GM19455 (cell line): ENCODE results near the gene RABGAP1.
"Not testable (repeated sequence)": the region's sequence is repeated elsewhere in the genome, so short reads cannot be mapped to it uniquely, and the experiment has no call there.

ENCODE experiments used
- ATAC-seq: cut with Tn5 transposase; IDR thresholded peaks from one replicate; pipeline ENCODE4 v1.9.1; 2021; ENCODE audit not compliant: unreplicated experiment

The RABGAP1 gene

DNA sequence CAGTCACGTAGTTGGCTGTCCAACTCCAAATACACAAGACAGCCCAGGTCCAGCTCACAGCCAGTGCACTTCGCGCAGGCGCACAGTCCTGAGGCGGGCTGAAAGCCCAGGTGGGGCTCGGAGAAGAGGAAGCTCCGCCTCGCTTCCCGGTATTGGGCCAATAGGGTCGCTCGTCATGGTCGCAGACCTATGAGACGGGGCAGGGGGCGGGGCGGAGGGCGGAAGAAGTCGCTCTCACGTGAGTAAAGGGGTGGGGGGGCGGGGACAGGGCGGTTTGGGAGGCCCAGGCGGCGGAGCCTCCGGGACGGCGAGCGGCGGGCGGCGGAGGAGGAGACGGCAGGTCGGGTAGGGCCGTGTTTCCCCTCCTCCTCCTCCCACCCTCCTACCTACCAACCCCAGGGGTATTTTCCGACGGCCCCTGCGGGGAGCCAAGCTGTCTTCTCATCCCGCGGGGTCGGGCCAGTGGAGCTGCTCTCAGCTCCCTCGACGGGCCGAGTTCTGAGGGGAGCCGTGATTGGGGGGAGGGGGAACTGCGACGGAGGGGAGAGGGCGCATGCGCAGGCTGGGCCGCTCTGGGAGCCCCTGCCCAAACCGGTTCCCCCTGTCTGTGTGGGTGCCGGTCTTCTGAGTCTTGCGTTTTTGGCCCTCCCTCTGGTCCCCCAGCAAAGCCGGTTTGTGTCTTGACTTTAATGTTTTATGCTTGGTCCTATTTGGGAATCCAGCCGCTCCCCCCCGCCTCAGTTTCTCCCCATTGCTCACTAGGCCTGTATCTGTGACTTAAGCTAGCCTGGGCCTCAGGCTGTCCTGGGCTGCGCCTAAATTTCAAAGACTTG lies at the start of gene RABGAP1:
Gene RABGAP1, plus strand, starts transcription at position 272 of the 833 bp plus-strand sequence. CDS start 16,040 bp downstream, outside the sequence.
- ATAC-seq: peak; percentile 97

DNA sequence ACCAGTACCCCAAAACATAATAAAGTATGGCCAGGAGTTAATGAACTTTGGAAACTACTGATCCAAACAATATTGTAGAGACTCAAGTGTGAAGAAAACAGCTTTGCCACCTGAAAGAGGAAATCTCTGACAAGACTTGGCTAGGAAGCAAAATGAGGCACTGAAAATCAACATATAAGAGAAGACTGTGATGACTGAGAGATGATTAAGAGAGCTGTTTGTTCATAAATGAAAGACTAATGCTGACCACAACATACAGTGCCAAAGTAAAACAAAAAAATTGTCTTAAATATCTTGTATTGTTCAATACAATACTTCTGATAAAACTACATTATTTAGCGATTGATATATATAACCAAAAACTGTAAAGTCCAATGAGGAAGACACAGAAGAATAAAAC lies 42.9 kb upstream of the RABGAP1 start:
- no peak for ATAC-seq

DNA sequence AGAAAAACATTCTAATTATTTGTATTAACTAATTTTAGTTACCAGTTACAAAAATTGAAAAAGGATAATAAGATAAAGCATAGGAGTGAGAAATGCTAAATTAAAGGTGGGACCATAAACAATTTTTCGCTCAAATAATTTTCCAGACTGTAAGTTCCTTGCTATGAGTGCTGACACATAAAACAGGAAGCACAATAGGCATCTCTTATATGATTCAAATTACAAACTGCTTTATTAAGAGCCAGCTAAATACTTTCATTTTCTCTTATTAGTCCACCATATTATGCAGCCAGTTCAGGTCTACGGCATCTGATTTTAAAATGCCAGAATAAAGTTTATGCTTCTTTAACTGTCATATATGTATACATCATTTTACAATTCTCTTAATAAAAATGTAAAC lies 40.0 kb upstream of the RABGAP1 start:
- no peak for ATAC-seq

DNA sequence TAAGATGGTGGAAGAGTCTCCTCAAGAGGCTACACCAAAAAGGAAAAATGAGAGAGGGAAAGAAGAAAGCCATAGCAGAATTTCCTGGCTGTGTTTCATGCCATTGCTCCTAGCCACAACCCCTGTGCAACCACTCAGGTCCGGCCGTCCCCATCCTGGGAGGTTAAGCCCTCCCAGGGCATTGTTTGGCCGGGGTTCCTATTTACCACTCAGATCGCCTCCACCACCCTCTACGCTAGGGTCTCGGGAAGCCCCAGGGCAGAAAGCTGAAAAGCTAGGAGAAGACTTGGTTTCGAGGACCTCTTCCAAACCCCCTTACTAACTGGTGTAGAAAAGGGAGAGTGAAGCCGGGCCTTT lies 36.4 kb upstream of the RABGAP1 start:
- peak; percentile 23 for ATAC-seq

DNA sequence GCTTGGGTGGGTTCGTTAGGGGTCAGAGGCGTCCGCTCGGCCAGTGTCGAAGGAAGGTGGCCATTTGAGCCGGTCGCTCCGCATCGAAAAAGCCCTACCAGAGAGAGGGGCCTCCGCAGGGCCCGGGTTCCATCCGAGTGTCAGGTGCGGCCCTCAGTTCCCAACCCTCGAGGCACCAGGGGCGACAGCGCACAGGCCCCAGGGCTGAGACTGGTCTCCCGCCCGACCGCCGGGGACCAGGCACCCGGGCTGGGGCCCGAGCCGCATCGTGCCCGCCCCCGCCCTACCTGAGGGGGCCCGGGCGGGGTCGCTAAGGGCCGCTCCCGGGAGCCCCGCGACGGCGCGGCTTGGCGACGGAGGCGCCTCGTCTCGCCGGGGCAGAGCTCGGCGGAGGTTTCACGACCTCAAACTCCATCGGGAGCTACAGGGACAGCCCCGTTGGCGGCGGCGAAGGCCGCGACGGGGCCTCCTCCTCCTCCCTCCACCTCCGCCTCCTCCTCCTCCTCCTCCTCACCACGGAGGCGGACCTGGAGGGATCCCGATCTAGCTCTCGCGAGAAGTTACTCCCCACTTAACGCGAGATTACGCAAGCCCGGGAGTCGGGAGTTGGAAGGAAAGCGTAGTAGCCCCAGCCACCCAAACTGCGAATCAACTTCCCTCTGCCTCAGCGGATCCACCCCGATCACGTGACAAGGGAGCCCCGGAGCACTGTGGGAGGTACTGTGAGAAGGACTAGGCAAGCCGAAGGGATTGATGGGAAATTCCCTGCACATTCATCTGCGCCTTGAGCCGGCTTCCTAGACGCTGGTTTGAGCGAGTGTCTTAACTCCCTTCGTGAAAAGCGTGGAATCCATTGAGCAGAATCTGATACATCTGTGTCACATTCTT lies 35.8 kb upstream of the RABGAP1 start, which contains the start of gene RC3H2:
Gene RC3H2, minus strand, starts transcription at position 537 of the 888 bp plus-strand sequence. CDS start 7,850 bp downstream, outside the sequence.
- ATAC-seq: peak; percentile 80

DNA sequence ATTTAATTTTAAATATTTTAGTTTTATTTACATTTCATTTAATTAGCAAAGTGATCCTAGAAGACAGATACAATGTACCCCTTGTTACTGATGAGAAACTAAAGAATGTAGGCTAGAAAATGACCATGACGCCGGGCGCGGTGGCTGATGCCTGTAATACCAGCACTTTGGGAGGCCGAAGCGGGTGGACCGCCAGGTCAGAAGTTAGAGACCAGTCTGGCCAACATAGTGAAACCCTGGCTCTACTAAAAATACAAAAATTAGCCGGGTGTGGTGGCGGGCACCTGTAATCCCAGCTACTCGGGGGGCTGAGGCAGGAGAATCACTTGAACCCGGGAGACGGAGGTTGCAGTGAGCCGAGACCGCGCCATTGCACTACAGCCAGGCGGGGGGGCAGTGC lies 34.7 kb upstream of the RABGAP1 start:
- not testable (repeated sequence) for ATAC-seq

DNA sequence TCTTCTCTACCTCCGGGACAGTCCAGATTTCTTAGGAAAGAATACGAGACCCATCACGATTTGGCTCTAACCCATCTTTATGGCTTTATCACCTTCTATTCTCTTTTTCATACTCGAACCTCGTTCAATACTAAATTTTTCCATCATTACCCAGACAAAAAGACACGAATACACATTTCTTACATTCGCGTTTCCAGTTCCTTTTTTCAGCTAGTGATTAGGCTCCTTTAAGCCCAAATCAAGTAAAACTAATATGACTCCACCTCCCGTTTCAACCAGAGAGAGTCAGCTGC lies 28.2 kb upstream of the RABGAP1 start:
- no peak for ATAC-seq

DNA sequence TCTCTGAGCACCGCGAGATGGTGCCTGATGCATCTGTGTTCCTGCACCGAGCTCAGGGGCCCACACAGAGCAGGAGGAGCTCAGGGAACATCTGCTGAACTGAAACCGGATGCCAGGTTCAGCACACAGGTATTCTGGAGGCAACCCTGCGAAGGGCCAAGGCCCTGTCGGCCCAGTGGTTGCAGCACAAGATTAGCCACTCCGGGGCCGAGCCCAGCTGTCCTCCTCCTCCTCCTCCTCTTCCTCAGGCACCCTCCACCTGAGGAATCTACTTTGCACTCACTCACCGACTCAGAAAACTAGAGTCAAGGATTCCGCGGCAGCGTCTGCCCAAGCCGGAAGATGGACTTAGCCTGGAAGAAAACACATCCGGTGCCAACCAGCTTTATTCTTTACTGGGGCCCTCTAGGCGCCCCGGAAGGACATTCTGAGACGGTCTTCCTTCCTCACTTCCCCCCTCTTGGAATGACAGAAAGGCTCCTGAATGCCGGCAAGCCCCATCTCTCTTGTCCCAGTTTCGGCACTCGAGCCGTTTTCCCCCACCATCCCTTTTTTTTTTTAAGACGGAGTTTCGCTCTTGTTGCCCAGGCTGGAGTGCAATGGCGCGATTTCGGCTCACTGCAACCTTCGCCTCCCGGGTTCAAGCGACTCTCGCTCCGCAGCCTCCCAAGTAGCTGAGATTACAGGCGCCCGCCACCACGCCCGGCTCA lies 27.7 kb upstream of the RABGAP1 start, which contains the start of gene ZBTB6:
Gene ZBTB6, minus strand, starts transcription at position 360 of the 710 bp plus-strand sequence. CDS start 1,251 bp downstream, outside the sequence.
- peak; percentile 95 for ATAC-seq

DNA sequence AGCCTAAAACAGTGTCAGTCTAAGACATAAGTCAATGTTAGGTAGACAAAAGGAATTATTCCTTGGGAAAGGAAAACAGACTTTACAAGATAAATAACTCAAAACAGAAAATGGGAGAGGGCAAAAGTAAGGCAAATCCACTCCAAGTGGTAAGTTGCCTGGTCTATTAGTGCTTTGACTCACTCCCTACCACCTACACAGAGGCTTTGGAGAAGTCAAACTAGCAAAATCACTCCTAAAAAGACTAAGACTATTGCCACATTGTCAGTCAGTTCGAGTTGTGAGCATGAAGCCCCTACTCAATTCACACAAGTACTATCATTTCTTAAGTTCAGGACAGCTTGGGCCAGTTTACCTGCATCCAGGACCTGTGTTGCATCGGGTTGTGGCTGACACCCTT lies 22.5 kb upstream of the RABGAP1 start:
- ATAC-seq: no peak

DNA sequence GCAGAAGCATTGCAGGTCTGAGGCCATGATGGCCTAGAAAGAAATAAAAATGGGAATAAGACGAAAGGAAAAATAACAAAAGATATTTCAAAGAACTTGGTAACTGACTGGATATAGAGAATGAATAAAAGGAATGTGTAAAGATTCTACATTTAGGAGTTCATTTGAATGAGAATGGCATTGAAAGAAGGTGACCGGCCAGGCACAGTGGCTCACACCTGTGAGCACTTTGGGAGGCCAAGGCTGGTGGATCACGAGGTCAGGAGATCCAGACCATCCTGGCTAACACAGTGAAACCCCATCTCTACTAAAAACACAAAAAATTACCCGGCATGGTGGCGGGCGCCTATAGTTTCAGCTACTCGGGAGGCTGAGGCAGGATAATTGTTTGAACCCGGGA lies 18.1 kb upstream of the RABGAP1 start:
- ATAC-seq: no peak

DNA sequence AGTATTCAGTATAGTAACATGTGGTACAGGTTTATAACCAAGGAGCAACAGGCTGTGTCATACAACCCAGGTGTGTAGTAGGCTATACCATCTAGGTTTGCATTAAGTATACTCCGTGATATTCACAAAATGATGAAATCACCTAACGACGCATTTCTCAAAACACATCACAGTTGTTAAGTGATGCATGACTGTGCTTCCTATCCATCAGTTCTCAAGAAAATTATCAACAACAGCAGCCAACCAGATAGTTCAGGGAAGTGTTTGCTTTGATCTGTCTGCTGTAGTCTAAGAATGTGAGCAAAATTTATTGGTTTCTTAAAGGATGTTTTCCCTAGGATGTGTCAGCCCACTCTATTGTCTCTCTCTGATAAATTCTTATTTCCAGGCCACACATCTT lies 16.9 kb upstream of the RABGAP1 start:
- ATAC-seq: no peak

DNA sequence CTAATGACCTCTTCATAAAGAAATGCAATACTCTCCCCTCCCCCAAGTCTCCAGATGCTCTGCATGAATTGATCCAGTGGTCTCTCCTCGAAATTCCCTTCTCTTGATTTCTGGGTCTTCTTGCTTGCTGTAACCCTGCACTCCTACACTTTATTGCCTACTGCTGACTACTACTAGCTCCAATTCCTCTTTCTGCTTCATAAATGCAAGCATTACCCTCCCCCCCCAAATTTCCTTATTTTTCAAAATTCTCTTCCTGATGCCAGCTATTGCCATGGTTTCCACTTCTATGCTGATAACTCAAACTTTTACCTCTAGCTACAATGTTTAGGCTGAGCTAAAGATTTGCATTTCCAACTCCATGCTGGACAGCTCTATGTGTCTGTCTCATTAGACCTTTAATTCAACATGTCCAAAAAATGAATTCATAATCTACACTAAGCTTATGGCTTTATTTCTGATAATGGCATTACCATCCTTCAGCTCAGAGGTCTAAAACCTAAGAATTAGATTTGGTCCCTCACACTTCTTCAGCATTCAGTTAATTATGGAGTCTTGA lies 10.9 kb upstream of the RABGAP1 start:
- no peak for ATAC-seq

DNA sequence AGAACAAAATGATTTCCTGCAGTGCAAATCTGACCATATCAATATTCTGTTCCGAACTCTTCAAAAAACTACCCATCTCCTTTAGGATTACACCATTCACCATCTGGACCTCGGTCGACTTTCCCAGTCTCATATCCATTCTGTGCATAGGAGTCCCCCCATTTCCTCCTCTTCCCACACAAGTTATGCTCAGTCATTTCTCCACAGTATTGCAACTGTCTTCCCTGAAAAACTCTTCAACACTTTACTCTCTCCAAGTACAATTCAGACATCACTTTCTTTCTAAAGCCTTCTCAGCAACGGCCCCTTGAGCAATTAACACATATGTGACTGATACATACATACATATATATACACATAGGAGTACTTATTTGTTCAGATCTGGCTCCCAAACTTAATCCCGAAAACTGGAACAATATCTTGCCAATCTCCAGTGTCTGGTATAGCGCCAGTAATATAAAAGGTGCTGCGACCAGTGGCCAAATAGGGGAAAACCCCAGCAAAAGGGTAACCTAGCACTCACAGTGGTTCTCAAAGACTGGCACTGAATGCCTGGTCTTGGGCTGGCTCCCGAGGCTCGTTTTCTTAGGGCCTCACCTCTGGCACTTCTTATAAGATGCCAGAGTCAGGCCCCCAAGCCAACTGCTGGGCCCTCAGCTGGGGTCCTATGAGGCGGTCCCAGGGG lies 10.1 kb upstream of the RABGAP1 start:
- ATAC-seq: peak; percentile 22

DNA sequence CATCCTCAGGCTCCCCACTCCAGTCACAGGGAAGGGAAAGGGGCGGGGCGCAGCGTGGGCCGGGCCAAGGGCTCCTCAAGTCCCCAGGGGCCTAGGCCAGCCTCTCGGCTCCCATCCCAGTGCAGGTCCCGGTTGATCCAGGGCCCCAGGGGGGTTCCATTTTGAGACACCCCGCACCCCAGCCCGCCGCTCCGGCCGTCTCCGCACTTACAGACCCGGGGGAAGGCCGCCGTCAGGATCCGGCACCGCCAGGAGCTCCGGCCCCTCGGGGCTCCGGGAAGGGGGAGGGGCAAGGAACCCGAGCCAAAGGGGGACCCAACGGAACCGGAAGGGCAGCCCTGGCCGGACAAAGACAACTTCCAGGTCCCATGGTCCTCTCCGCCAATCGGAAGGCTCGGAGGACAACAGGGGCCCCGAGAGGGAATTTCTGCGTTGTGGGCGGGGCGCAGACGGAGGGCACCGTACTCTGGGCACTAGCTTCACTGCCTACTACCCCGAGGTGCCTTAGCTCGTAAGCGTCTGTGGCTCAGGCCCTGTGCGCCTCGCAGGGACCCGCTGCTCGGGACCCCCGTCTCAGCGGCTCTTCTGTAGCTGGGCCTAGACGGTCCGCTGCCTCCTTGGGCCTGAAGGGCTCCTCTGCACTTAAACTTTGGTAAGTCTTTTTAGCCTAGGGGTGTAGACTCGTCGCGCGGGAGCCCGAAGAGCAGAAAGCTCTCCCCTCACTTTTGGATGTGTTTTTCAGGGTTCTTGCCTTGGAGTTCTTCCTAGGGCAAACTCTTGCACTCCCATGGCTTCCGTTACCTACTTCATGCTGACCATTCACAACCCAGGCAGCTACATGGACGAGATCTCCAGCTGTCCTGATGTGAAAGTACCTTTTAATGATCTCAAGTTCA lies 9.3 kb upstream of the RABGAP1 start, which contains the start of gene ZBTB26:
Gene ZBTB26, minus strand, starts transcription at position 287 of the 896 bp plus-strand sequence. CDS start 11,578 bp downstream, outside the sequence.
- peak; percentile 98 for ATAC-seq

DNA sequence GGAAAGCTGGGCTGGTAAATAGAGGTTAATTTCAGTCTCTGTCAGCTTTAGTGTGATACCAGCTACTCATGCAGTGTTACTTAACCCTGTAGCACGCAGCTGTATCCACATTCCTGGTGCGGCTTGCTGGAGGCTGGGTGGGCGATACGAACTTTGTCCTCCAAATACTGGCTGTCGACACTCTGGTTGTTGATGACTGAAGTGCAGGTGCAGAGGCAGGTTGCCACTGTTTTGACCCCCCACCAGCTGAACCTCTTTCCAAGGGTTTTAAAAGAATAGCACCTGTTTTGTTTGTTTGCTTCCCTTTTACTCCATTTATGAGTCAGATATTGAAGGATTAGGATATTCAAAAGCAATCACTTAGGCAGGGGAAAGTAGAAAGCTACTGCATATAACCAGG lies 4.4 kb upstream of the RABGAP1 start:
- no peak for ATAC-seq

DNA sequence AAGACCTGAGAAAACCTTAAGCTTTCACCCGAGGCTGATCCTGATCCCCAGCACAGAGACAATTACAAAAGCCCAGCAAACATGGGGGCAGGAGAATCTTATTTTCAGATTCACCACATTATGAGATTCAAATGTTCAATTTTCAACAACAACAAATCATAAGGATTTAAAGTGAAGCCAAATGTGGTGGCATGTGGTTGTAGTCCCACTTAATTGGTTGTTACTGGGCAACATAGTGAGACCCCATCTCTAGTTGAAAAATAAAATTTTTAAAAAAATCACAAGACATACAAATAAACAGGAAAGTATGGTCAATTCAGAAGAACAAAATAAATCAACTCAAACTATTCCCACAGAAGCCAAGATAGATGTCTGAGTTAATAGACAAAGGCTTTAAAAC lies 3.9 kb upstream of the RABGAP1 start:
- ATAC-seq: no peak

DNA sequence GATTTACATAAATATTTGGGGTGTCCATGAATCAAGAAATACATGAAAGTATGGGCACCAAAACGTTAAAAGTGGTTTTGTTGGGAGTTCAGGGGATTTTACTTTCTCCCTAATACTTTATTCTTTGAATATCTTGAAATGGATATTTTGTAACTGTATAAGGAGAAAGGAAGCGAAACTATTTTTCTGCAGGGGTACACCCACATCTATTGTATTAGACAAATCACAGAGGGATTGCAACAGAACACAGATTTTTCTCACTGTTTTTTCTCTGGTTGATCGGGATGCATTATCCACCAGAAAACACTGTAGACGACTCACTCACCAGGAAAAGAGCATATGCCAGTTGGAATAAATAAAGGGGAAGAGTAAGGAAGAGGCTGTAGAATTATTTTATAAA lies 1.2 kb upstream of the RABGAP1 start:
- no peak for ATAC-seq

DNA sequence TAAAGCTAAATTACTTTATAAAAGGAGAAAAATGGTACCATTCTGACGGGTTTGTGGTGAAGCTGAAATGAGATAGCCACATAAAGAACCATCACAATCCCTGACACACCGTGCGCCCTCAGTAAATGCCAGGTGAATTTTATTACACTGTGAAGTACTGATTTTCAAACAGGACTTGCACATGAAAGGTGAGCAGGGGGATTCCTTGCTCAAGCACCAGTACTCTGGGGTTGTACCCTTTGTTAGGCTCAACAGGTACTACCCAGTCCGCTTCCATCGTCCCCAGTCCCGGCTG lies 419 bp upstream of the RABGAP1 start:
- ATAC-seq: no peak

DNA sequence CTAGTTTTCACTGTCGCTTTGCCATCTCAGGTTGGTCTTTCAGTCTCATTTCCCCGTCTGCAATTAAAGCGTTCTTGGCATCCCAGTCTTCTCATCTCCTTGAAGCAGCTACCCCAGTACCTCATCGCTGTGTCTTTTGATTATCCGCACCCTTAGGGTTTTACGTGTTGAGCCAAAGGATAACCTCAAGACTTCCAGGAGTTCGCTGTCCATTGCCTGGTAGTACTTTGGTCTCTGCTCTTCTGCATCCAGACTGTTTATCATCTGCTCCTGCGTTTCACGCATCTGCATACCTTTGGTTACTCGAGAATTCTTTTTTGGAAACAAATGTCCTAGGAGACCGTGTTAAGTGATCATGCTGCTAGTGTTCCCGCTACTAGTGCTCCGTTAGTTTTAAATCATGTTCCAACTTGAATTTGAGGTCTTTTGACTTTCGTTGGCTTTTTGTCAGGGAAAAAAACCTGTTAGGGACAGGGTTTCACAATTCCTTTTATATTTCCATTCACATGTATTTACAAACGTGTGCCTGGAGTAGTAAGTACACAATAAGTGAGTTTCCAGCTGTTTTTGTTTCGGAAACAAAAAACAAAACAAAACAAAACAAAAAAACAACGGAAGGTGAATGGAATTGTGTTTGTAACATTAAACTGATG lies 888 bp downstream of the RABGAP1 start:
- no peak for ATAC-seq
